RPMI7951 (cell line): Measurements from ENCODE around the gene CTNNA2. TPM values are rescaled to one million over a fixed set of nuclear protein-coding genes. Genes with fewer than 3 reads are reported as not detected.

Experiments
- DNase-seq: peaks from one replicate; pipeline ENCODE4 v3.0.0-alpha.2; 2012; ENCODE audit warnings: low read depth
- total RNA-seq: library from RNA; depleted of rRNA; stranded (reverse); fragments of >200 nt; shearing (Covaris generic); gene quantifications from 2 replicates; pipeline ENCODE4 v1.2.3, GENCODE V29; 2014

Gene CTNNA2
- total RNA-seq, 1 experiment from 2014 or later = not detected

GRCh38 chr2:79788952-79789651 is 276.3 kb downstream of the CTNNA2 start:
- DNase-seq = no peak

GRCh38 chr2:79789811-79790210 is 277.0 kb downstream of the CTNNA2 start:
- no peak for DNase-seq

DNA sequence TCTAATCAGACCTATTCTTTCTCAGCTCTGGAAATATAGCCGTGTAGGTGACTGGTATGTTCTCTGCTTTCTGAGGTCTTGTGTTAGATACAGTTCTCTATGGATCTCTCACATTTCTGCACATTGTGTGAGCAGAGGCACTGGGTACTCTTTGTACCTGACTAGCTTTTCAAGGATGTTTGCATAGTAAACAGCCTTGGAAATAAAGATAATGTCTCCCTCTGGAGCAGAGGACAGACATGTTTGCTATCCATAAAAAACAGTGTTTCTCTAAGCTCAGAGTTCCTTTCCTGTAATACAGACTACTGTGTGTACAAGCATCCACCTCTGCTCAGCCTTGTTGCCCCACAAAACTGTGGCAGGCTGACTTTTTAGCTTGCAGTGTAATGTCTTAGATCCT is 279.2 kb downstream of the CTNNA2 start:
- no peak for DNase-seq

DNA sequence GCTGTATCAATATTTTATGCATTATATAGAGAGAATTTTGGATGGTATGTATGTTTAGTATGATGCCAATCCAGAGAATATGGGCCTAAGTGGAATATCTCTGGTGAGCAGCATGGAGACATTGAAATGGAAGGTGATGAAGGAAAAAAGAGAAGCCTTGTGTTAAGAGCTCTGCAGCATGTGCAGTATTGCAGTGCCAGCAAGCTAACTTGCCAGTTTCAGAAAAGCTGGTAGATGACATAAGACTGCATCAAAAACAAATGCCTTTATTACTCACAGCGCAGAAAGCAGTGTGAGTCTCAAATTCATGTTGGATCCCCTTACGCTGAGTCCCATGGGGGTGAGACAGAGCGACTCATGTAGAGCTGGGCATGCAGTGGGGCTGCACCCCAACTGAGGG is 280.2 kb downstream of the CTNNA2 start:
- no peak for DNase-seq

GRCh38 chr2:79796641-79797040 is 283.8 kb downstream of the CTNNA2 start:
- no peak for DNase-seq

DNA sequence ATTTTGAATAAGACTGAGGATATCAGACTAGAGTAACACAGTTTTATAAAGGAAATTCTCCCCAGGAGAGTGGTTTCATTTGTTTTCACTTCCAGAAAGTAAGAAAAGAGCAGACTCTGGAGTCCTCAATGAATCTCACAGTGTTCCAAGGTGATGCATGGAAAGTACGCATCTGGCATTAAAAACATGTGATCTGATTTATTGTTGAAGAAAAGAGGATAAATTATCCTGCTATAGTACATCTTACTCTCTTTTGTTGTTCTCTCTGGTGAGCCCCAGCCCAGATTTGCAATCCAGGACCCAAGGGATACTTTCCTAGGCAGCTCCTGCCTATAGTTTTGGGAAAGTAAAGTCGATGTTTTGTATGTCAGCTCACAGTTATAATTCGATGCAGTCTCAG is 285.9 kb downstream of the CTNNA2 start:
- no peak for DNase-seq

DNA sequence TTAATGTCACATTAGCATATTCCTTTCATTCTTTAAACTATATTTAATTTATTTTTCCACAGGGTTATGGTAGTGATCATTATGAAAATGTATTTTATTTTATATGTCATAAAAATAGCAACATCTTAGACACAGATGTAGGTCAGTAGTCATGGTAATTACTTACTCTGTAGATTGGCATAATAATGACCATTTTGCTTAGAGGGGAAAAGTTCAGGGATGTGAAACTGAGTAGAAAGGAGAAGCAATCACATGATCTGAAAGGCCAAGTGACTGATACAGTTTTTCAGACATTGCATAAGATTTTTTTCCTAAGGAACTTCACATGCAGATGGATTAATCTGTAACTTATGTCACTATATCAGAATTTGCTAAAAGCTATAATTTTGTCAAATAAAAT is 286.9 kb downstream of the CTNNA2 start:
- DNase-seq = no peak

DNA sequence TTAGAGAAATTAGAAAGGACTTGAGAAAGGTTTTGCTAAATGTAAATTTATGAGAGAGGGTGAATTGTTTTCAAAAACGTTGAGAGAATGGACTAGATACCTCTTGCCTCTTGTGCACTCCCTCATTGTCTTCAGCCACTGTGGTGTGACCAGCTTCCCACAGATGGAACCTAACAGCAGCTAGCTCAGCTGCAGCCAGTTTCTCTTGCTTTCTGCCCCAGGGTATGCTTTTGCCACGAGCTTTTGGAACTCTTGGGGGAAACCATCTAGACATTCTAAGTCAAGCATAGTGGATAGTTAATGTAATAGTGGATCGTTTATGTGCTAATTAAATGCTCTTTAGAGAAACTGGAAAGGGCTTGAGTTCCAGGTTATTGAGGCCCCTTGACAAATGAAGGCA is 288.2 kb downstream of the CTNNA2 start:
- DNase-seq = no peak

GRCh38 chr2:79817288-79817687 is 304.4 kb downstream of the CTNNA2 start:
- no peak for DNase-seq

DNA sequence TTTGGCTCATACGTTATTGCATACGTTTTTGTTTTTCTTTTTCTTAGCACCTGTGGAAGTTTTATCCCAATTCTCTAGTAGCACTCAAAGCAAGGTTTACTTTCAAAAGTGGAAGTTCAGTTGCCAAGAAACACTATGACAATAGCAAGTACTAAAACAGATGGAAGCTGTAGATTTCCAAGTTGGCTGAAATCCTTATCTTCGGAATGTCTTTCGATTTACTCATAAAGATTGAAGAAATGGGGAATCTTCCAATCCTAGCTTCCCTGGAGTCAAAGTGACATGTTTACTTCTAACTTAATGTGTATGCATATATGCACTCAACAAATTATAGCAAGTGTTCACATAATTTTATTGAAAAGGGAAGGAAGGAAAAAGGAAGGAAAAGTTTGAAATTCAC is 307.4 kb downstream of the CTNNA2 start:
- no peak for DNase-seq

DNA sequence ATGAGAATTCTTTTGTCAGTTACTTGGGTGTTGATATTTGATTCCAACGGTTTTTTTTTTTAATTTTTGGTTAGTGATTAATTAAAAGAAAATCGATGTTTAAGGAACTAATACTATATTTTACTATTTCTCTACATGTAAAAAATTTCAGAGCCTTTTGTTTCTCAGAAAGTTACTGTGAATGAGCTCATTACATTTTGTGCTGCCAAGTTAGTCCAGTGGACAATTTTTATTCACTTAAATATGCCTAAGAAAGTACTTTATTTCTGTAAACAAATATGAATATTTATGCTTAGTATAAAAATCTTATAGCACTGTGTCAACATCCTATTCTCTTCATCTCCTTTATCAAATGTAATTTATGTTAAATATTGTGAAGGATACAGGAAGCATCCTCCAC is 309.3 kb downstream of the CTNNA2 start:
- no peak for DNase-seq

- no peak for DNase-seq
These were observed 311.4 kb downstream of the CTNNA2 start for GRCh38 chr2:79824086-79824786.

- no peak for DNase-seq
These were observed 315.0 kb downstream of the CTNNA2 start for GRCh38 chr2:79827881-79828280.

DNA sequence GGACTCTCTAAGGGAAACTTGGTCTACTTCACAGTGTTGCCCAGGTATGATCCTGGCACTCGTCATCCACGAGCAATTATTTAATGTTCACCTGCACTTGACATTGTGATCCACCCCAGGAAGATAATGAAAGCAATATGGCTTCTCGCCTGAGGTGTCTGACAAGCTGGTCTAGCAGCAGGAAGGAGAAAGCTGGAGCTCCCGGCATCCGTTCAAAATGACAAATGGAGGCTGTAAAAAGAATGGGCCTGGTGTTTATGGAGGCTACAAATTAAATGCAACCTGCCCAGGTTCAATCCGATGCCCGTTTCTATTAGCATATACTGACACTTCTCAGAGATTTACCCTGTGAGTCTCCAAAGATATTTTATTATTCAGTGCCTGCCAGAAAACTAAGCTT is 317.6 kb downstream of the CTNNA2 start:
- no peak for DNase-seq

GRCh38 chr2:79831961-79832360 is 319.1 kb downstream of the CTNNA2 start:
- no peak for DNase-seq

DNA sequence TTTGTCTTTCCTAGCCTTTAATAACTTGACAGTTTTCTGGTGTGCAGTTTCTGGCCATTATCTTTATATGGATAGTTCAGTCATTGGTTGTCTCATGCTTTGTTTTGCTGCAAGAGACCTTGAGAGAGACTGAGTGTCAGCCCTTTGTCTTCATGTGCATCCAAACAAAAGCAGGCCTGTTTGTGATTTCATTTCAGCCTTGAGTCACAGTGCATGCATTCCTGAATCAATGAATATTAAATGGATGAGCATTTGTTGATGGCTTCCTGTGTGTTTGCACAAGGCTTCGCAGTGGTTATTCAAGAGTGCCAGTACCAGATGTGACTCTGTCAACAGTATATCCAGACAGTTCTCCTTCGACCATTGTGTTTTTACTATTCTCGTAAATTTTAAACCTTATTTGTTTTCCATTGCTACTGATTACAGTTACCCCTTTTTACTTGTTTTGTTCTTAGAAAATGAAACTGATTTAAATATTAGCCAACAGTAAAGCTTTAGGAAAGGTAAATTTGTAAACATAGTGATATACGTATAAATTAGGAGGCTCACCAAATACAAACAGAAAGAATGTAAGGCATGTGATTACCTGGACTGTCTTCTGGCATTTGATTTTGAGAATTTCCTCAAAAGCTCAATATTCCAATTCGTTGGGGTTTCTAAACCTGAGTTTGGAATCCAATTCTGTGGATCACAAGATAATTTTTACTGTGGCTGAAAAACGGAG is 319.8 kb downstream of the CTNNA2 start:
- no peak for DNase-seq

DNA sequence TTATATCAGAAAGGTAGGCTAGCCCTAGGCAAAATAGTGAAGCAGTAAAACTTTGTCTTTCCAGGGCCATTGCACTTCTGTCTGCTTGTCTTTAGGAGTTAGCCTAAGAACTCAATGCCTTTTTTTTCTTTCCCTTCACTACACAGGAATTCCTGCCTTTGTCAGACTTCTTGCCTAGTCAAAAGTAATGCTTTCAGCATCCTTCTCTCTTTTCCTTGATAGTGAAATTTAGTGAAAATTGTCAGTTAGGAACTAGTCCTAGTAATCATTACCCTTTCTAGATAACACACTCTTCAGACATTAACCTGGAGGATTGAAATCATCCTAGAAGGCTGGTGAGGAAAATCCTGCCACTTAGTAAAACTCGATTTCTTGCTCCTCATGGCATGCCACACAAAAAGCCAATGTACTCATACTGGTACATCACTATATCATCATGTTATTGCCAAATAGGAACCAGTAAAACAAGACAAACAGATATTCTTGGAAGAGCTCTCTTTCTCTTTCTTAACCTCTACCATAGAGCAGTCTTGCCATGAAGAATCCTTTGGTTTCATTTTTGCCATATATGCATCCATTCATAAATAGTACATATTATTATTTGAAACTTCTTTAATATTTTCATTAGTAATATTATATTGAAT is 320.5 kb downstream of the CTNNA2 start:
- no peak for DNase-seq

DNA sequence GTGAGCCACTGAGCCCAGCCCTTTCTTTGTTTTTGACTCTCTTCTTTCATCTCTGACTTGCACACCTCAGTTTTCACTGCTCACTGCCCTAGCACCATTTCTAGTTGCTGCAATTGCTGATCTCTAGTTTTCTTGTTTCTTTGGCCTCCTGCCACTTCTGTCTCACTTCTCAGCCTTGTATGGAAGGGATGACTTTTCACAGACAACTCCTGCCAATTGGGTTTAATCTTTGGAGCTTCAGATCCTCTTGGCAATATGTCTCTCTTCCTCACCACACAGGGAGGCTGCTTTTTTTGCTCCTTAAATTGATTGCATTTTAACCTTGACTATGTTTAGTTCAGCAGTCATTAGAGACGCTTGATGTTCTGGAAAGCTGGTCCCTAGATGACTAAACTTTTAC is 323.1 kb downstream of the CTNNA2 start:
- DNase-seq = no peak

DNA sequence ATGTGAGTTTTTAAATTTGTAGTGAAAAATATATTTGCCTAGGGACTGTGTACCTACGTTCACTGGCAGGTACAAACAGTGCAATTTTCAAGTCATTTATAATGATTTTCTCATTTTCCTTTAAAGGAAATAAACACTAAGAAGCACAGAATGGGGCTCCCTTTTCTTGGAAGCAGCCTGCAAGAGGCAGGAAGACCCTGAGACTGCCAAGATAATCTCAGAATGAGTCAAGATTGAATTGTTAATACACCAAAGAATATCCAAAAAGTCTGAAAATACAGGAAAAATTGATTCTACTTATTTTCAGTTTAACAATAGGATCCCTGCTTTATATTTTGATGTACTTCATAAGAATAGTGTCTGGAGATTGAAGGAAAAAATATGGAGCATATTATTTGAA is 331.2 kb downstream of the CTNNA2 start:
- no peak for DNase-seq

GRCh38 chr2:79846878-79847277 is 334.0 kb downstream of the CTNNA2 start:
- no peak for DNase-seq

DNA sequence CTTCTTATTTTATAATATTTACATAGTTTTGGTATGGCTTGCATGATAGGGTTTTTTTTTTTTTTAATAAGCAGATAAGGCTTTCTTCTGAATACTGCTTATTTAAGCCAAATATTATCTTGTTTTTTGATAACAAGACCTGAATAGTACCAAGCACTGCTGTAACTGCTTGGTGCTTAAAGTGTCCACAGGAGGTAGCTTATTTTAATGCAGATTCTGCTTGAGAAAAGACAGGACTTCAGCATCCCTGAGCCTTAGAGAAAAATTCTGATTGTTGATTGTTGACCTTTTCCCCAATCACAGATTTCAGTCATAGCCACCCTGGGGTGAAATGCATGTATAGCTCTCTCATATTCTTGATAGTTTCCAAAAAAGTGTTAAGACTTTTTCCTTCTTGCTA is 336.4 kb downstream of the CTNNA2 start:
- no peak for DNase-seq

DNA sequence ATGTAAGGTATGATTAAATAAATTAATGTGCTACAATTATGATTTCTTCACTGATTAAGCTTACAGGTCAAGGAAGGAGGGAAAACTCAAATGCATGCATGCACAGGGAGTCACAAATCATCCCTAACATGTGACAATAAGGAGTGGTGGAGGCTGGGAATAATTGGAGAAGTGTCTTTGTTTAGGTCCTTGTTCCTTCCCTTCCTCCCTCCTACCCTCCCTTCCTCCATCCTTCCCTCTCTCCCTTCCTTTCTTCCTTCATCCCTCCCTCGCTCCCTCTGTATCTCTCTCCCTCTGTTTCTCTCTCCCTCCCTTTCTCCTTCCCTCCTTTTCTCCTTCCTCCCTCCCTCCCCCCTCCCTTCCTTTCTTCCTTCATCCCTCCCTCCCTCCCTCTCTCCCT is 337.1 kb downstream of the CTNNA2 start:
- no peak for DNase-seq

- DNase-seq = no peak
These were observed 338.1 kb downstream of the CTNNA2 start for GRCh38 chr2:79850912-79851311.
